Bronchial epithelial cell (primary cell): Measurements from ENCODE around the gene RPTOR. TPM values are rescaled to one million over a fixed set of nuclear protein-coding genes. Genes with fewer than 3 reads are reported as not detected.

Experiments
- DNase-seq: peaks from one replicate; pipeline ENCODE4 v3.0.0-alpha.2; 2010; ENCODE audit warnings: low read depth
- FAIRE-seq: peaks from 2 replicates; lab custom pipeline; 2011; peaks lifted over from hg19 to GRCh38; lab: Jason Lieb, UNC
- H3K27me3 ChIP-seq: 2 replicates; pipeline ENCODE4 v1.5.1; 2011; ENCODE audit warnings: low read length; ENCODE audit not compliant: control insufficient read depth, insufficient read depth
- H3K36me3 ChIP-seq: 2 replicates; pipeline ENCODE4 v1.5.1; 2011; ENCODE audit warnings: low read length; ENCODE audit not compliant: control insufficient read depth, insufficient read depth
- H3K4me3 ChIP-seq: 2 replicates; pipeline ENCODE4 v1.5.1; 2011; ENCODE audit warnings: mild to moderate bottlenecking, low read depth, low read length, control low read depth
- total RNA-seq: library from RNA; depleted of rRNA; stranded (reverse); fragments of >200 nt; gene quantifications from 2 replicates; pipeline ENCODE4 v1.2.1, GENCODE V29; 2014
- TF ChIP-seq, protein P1 (sequence below): IDR thresholded peaks from 2 replicates; pipeline ENCODE4 v1.5.1; 2011; ENCODE audit warnings: mild to moderate bottlenecking, moderate library complexity, low read length, control low read depth, inconsistent platforms; ENCODE audit not compliant: insufficient read depth, severe bottlenecking

RPTOR gene
- total RNA-seq, 1 donor from 2014 or later: 14.0 TPM

DNA sequence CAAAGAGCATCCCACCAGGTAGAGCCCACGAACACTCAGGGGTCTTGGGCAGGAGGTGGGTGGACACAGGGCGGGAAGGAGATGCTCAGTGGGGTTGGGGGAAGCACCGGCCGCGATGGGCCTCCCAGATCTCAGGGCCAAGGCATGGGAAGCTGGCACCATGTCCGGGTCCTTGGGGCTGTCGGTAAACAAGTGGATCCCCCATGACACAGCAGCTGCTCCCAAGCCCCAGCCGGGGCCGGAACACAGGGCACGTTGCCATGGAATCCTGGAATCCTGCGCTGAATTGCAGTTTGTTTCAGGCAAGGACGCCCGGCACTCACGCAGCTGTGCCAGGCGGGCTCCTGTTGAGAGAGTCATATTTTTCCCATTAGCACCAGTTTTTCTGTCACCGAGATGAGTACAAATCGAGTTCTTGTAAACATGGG lies 424.0 kb downstream of the RPTOR start:
- peaks cover 8% of the 10 kb centered on the region for H3K27me3 ChIP-seq
- TF ChIP-seq, protein P1, sequence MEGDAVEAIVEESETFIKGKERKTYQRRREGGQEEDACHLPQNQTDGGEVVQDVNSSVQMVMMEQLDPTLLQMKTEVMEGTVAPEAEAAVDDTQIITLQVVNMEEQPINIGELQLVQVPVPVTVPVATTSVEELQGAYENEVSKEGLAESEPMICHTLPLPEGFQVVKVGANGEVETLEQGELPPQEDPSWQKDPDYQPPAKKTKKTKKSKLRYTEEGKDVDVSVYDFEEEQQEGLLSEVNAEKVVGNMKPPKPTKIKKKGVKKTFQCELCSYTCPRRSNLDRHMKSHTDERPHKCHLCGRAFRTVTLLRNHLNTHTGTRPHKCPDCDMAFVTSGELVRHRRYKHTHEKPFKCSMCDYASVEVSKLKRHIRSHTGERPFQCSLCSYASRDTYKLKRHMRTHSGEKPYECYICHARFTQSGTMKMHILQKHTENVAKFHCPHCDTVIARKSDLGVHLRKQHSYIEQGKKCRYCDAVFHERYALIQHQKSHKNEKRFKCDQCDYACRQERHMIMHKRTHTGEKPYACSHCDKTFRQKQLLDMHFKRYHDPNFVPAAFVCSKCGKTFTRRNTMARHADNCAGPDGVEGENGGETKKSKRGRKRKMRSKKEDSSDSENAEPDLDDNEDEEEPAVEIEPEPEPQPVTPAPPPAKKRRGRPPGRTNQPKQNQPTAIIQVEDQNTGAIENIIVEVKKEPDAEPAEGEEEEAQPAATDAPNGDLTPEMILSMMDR: no peak
- H3K36me3 ChIP-seq: peaks cover 3% of the 10 kb centered on the region
- FAIRE-seq: no peak
- no peak for DNase-seq
- H3K4me3 ChIP-seq: no peak overlapping the region

DNA sequence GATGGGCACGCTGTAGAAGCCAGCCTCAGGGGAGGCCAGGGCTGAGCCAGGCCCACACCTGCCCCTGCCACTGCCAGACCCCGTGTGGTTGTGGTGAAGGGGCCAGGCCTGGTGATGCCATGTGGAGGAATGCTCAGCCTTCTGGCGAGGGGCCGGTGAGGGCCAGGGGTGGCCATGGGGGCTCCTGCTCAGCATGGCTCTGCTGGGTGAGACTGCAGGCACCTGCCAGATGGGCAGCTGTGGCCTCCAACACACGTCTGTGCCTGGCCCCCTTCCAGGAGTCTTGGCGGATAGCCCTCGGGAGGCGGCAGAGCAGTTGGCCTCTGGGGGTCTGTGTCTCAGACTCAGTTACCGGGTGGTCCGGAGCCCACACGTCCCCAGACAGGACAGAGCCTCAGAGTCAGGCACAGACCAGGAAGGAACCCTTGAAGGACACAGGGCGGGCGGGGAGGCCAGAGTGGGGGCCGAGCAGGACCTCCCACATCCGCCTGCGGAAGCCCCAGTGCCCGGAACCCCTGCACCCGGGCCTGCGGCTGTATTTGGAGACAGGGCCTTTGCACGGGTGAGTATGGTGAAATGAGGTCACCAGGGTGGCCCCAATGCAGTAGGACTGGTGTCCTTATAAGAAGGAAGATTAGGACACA lies 424.5 kb downstream of the RPTOR start:
- no peak for DNase-seq
- FAIRE-seq: no peak
- peaks cover 3% of the 10 kb centered on the region for H3K36me3 ChIP-seq
- peaks cover 8% of the 10 kb centered on the region for H3K27me3 ChIP-seq
- TF ChIP-seq, protein P1: no peak
- no peak overlapping the region for H3K4me3 ChIP-seq

DNA sequence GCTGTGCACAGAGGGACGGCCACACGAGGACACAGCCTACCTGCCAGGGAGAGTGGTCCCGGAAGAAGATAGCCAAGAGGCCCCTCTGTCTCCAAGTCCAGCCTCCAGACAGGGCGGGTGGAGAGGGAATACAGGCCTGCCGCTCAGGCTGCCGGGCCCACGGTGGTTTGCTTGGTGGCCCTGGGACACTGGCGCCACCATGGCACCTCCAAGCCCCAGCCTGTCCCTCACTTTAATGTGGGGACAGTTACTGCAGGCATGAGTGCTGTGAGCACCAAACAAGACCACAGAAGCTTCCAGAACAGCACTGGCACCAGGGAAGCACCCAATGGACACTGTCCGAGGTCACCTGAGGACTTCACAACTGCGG lies 425.0 kb downstream of the RPTOR start:
- Histone ChIP-seq H3K36me3 (peaks cover 3% of the 10 kb centered on the region), H3K27me3 (peaks cover 8% of the 10 kb centered on the region), H3K4me3 (no peak overlapping the region)
- DNase-seq: no peak
- TF ChIP-seq, protein P1: no peak
- FAIRE-seq: peak; percentile 64

DNA sequence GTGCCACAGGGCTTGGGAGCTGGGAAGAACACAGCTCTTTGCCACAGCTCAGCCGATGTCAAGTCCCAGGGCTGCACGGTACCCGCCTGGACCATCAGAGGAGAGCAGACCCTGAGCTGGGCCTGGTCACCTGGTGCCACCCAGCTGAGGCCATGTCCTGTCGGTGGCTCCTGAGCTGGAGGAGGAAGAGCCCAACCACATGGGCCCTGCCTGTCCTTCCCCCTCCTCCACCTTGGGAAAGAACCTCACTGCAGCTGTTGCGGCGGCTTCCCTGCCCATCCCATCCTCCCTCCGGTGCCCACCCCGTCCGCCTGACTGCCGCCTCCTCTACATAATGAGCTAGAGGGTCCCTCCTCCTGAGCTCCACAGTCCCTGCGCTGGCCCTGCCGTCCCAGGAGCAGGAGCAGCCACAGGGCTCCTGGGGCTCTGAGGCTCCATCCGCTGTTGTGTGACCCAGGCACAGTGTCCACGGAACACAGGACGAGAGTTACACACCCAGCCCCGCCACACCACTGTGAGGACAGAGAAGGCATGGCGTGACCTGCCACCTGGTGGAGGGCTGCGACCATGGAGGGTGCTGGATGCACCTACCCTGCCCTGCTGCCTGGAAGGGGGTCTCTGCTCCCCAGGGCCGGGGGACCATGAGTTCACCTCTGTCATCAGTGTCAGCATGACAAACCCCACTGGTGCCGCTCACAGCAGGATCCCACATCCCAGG lies 425.6 kb downstream of the RPTOR start:
- TF ChIP-seq, protein P1: peak; percentile 63
- no peak for FAIRE-seq
- H3K36me3 ChIP-seq: no peaks in the 10 kb centered on the region
- H3K27me3 ChIP-seq: peaks cover 8% of the 10 kb centered on the region
- no peak overlapping the region for H3K4me3 ChIP-seq
- no peak for DNase-seq

DNA sequence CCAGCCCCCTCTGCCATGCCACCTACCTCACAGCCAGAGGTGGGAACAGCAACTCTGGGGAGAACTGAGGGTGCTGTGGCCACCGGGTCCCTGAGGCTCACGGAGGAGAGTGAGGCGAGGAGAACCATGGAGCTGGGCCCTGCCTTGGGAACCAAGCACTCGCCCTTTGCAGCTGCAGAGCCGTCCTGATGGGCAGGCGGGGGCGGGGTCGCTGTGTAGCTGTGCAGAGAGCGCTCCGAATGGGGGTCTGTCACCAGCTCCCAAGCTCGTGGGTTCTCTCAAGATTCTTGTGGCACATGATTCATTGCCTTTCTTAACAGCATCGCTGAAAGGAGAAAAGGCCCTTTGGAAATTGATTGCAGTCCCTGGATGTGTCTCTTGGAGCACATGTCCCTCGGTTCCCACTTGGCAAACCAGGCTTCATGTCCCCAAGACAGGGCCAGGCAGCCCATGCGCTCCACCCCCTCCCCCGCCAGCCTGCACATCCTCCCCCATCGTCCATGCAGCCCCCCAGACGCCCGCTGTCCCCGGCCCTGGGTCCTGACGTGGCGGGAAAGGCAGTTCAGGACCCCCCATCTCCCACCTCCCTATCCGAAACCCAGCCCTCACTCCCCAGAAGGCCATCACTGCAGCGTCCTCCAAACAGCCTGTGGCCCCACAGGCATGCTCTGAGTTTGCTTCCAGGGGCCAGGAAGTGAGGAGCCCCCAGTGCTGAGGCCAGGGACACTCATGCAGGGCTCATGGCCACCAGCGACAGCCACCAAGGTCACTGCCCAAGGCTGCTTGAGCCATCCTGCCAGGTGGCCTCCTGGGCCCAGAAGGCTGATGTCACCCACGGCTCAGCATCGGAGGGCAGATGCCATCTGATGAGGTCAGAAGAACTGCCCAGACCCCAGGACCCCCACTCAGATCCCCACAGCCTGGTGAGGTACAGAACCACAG lies 426.4 kb downstream of the RPTOR start:
- DNase-seq (no peak), FAIRE-seq (no peak)
- no peak overlapping the region for H3K4me3 ChIP-seq
- peaks cover 8% of the 10 kb centered on the region for H3K27me3 ChIP-seq
- H3K36me3 ChIP-seq: no peaks in the 10 kb centered on the region
- TF ChIP-seq, protein P1: no peak
